T47D (cell line): ENCODE results near the gene HDGFL3.
"Not testable (repeated sequence)": the region's sequence is repeated elsewhere in the genome, so short reads cannot be mapped to it uniquely, and the experiment has no call there.

Source experiments
- DNase-seq, 2 experiments: peaks; one replicate each; pipeline versions ENCODE4 v3.0.0 to v3.0.0-alpha.2; 2011 to 2012; ENCODE audit warnings: low read depth in 1 of 2, low spot score in 1 of 2
- JUND ChIP-seq: IDR thresholded peaks from 2 replicates; pipeline ENCODE4 v1.6.1; 2012; ENCODE audit warnings: low read depth
- in situ Hi-C: cut with HindIII; loops from 2 replicates; pipeline ENCODE4 v1.10.0; 2016; ENCODE audit warnings: low sequenced_read_pairs, low pct_unique_long_range_greater_than_20kb

The HDGFL3 gene

GRCh38 chr15:83178869-83179325 is 28.7 kb downstream of the HDGFL3 start:
- in situ Hi-C loops: no loop called here
- no peak for DNase-seq
- TF ChIP-seq JUND: no peak

GRCh38 chr15:83178390-83178789 is 29.2 kb downstream of the HDGFL3 start:
- TF ChIP-seq JUND: no peak
- in situ Hi-C loops: no loop called here
- DNase-seq: no peak

GRCh38 chr15:83174891-83175290 is 32.7 kb downstream of the HDGFL3 start:
- TF ChIP-seq JUND: no peak
- no peak for DNase-seq
- in situ Hi-C loops: no loop called here

GRCh38 chr15:83170474-83171165 is 37.0 kb downstream of the HDGFL3 start:
- DNase-seq: no peak
- in situ Hi-C loops: no loop called here
- no peak for TF ChIP-seq JUND

- in situ Hi-C loops, DNase-seq: not testable (repeated sequence)
Measured at GRCh38 chr15:83169576-83169975, 38.0 kb downstream of the HDGFL3 start.

- TF ChIP-seq JUND: no peak
- in situ Hi-C loops: no loop called here
- DNase-seq: no peak
Measured at GRCh38 chr15:83166830-83167229, 40.8 kb downstream of the HDGFL3 start.

- TF ChIP-seq JUND: no peak
- no peak for DNase-seq
- in situ Hi-C loops: no loop called here
Measured at GRCh38 chr15:83166218-83166617, 41.4 kb downstream of the HDGFL3 start.

GRCh38 chr15:83164771-83165404 is 42.7 kb downstream of the HDGFL3 start:
- TF ChIP-seq JUND: no peak
- DNase-seq: no peak
- in situ Hi-C loops: no loop called here

GRCh38 chr15:83164111-83164770 is 43.4 kb downstream of the HDGFL3 start:
- no peak for DNase-seq
- TF ChIP-seq JUND: no peak
- in situ Hi-C loops: no loop called here

GRCh38 chr15:83163032-83163431 is 44.6 kb downstream of the HDGFL3 start:
- no peak for DNase-seq
- in situ Hi-C loops: no loop called here
- TF ChIP-seq JUND: no peak

GRCh38 chr15:83160741-83161140 is 46.9 kb downstream of the HDGFL3 start:
- in situ Hi-C loops: no loop called here

GRCh38 chr15:83158393-83158792 is 49.2 kb downstream of the HDGFL3 start:
- DNase-seq: no peak

More at GRCh38 chr15:83160741-83161140, 46.9 kb downstream of the HDGFL3 start:
- TF ChIP-seq JUND: no peak
- DNase-seq: no peak

GRCh38 chr15:83155942-83156341 is 51.7 kb downstream of the HDGFL3 start:
- peak in 1 of 2 experiments; percentile 2 for DNase-seq
- in situ Hi-C loops: no loop called here
- no peak for TF ChIP-seq JUND

More at GRCh38 chr15:83158393-83158792, 49.2 kb downstream of the HDGFL3 start:
- no peak for TF ChIP-seq JUND
- in situ Hi-C loops: no loop called here

GRCh38 chr15:83153288-83153687 is 54.3 kb downstream of the HDGFL3 start:
- no peak for TF ChIP-seq JUND
- DNase-seq: no peak
- in situ Hi-C loops: no loop called here
